GM18511 (cell line): ENCODE results near the gene ABI2.
"Not testable (repeated sequence)": the region's sequence is repeated elsewhere in the genome, so short reads cannot be mapped to it uniquely, and the experiment has no call there.

Source experiments
- ATAC-seq: cut with Tn5 transposase; IDR thresholded peaks from one replicate; pipeline ENCODE4 v1.9.1; 2021; ENCODE audit warnings: mild to moderate bottlenecking, moderate library complexity; ENCODE audit not compliant: unreplicated experiment

The ABI2 gene

DNA sequence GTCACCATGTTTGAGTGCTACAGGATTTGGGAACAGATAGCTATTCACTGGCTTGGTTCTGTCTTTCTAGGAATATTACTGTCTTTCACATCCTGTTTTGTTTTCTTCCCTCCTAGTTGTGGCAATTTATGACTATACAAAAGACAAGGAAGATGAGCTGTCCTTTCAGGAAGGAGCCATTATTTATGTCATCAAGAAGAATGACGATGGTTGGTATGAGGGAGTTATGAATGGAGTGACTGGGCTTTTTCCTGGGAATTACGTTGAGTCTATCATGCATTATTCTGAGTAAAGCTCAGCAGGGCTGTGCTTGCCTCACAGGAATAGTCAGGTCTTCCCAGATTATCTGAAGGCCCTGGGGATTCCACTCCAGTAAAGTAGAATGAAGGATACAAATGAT lies 98.9 kb downstream of the ABI2 start:
- no peak for ATAC-seq

DNA sequence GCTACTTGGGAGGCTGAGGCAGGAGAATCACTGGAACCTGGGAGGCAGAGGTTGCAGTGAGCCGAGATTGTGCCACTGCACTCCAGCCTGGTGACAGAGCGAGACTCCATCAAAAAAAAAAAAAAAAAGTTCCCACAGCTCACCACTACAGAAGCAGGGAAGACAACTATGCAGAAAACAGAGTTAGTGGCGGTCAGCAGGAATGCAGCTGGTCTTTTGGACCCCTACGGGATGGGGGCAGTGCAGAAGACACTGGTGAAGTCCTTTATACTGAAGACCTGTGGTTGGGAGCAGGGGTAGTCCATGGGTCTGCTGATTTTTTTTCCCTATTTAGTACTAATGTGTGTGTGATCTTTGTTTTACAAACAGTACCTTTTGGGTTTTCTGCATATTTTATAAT lies 101.4 kb downstream of the ABI2 start:
- not testable (repeated sequence) for ATAC-seq

GRCh38 chr2:203431391-203432185 lies 103.4 kb downstream of the ABI2 start:
- no peak for ATAC-seq

GRCh38 chr2:203432811-203433210 lies 104.6 kb downstream of the ABI2 start:
- no peak for ATAC-seq

DNA sequence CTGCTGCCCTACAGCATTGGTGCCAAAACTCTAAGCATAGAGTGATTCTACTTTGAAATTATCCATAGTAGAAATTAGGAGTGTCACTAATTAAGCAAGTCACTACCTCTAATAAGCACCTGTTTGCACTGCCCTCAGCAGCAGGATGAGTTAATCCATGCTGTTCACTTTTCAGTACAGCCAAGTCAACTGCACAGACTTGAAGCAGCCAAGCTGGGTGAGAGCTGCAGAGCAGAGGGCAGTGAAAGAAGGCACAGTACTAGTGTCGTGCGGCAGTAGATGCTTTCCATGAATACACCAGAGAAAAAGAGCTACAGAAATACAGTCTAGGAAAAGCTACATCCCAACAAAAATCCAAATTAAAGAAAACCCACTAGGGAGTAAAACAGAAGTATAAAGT lies 108.3 kb downstream of the ABI2 start:
- ATAC-seq = no peak

DNA sequence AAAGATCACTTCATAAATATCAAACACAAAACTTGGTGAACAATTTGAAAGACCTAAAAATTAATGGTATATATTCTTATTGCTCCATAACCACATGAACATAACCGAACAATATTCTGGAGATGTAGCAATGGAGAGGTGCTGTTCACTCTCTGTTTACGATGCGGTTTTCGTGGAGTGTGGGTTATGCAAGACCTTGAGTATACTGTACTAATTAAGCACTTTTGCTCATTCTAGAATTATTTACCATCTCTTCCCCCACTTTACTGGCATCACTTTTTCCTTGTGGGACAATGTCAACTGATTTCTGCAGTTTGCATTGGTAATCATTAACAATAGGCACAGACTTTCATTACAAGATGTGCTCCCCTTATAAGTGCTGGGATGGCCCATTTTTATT lies 109.3 kb downstream of the ABI2 start:
- ATAC-seq = no peak

DNA sequence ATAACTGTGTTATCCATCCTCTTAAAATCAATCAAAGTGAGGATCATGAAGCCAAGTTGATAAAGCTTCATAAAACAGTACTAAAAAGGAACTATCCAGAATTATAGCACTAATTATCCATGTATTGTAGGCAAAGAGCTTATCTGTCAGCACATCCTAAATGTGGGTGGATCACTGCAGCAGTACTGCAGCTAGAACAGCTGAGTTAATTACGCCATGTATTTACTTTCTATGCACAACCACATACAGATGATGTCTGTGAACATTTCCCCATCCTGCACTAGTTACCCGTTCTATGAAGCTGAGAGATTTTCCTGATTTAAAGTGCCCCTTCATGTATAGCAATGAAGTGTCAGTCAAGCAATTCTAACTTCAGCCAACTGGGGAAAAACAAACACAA lies 110.3 kb downstream of the ABI2 start:
- no peak for ATAC-seq

- no peak for ATAC-seq
Measured at GRCh38 chr2:203440671-203441070, 112.5 kb downstream of the ABI2 start.

GRCh38 chr2:203441463-203441862 lies 113.3 kb downstream of the ABI2 start:
- ATAC-seq = no peak

GRCh38 chr2:203442463-203442862 lies 114.3 kb downstream of the ABI2 start:
- ATAC-seq = no peak

GRCh38 chr2:203444738-203445137 lies 116.5 kb downstream of the ABI2 start:
- ATAC-seq = no peak

- no peak for ATAC-seq
Measured at GRCh38 chr2:203446071-203446481, 117.9 kb downstream of the ABI2 start.

GRCh38 chr2:203446780-203447179 lies 118.6 kb downstream of the ABI2 start:
- no peak for ATAC-seq

DNA sequence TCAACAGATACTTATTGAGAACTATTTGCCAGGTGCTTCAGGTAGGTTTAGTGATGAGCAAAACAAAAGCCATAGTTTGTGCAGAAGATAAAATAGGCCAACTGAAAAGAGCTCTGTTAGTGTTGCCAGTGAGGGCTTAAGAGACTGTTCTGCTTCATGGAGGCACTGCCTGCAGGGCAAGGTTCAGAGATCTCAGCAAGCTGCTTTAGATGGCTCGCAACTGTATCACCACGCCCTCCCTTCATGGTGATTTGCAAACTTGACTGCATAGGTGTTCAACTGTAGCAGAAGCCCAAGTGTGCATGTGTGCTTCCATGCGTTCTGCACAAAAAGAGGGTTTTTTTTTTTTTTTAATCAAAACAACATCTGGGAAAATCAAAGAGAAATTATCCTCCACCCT lies 122.4 kb downstream of the ABI2 start:
- ATAC-seq = no peak

GRCh38 chr2:203451011-203451410 lies 122.8 kb downstream of the ABI2 start:
- ATAC-seq = no peak

- no peak for ATAC-seq
Measured at GRCh38 chr2:203451689-203452088, 123.5 kb downstream of the ABI2 start.

DNA sequence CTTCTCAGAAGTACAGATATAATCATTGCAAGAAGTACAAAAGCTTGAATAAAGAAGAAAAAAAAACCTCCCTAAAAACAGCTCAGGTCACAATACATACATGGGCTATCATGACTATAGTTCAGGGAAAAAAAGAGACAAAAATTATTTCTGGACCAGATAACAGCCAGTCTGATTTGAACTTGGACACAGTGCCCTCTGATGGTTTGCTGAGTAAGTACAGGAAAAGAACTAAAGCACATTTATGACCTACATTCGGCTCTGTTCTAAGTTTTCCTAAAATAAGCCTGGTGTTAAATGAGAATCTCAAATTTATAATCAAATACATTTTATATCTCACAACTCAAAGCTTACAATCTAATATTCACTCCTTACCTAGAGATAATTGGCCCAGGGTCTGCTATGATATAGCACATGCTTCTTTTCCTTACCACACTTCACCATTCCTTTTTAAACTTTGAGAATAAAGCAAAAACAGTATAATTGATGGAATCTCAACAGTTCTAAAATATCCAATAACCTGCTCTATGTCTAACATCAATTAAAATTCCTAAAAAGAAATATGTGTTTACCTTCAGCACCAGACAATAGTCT lies 125.8 kb downstream of the ABI2 start:
- ATAC-seq = peak; percentile 55

DNA sequence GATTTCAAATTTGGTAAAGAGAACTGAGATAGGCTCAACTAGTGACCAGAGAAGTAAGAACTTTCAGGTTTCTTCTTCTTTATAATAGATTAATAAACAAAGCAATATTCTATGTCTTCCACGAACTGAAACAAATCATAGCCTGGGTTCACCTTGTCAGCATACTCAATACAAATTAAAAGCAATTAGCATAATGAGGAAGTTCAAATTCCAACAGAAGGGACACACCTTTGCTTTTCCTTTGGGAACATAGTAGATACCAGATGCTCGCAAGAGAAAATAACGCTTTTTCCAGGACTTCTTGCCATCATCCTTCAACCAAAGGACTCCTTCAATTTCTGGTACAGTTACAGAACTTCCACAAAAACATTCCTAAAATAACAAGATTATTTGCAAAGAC lies 127.0 kb downstream of the ABI2 start:
- ATAC-seq = no peak

GRCh38 chr2:203461746-203462145 lies 133.6 kb downstream of the ABI2 start:
- no peak for ATAC-seq

- no peak for ATAC-seq
Measured at GRCh38 chr2:203462308-203462707, 134.1 kb downstream of the ABI2 start.

GRCh38 chr2:203463266-203463678 lies 135.1 kb downstream of the ABI2 start:
- ATAC-seq = no peak

DNA sequence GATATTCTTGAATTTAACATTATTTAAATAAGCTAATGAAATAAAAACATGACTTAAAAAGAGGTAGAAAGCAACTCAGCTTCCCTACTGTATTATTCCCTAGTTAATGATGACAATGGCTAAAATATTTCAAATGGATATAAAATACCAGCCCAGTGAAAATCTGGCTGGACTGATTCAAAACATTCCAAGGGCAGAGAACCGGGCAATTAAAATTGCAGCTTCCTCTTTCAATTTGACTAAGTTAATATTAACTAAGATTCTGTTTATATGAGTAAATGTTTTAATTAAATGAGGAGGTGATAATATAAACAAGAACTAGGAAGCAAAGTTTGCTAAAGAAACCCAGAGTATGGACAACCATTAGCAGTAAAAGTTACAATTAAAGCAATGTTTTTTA lies 141.4 kb downstream of the ABI2 start:
- ATAC-seq = no peak

GRCh38 chr2:203470371-203470770 lies 142.2 kb downstream of the ABI2 start:
- ATAC-seq = no peak
